Stimulated activated CD4-positive, alpha-beta T cell treated with anti-CD3 and anti-CD28 coated beads, Interleukin-2, amount 100 ng/mL, for 24 hours (primary cell): ENCODE data around the gene ATAD3A.
"Not testable (repeated sequence)": the region's sequence is repeated elsewhere in the genome, so short reads cannot be mapped to it uniquely, and the experiment has no call there.

ENCODE experiments used
- DNase-seq, 2 donors: peaks; one replicate each; pipeline ENCODE4 v3.0.0-alpha.2; 2020

Gene ATAD3A

GRCh38 chr1:1540818-1541628, 29.1 kb downstream of the ATAD3A start:
- DNase-seq: no peak

DNA sequence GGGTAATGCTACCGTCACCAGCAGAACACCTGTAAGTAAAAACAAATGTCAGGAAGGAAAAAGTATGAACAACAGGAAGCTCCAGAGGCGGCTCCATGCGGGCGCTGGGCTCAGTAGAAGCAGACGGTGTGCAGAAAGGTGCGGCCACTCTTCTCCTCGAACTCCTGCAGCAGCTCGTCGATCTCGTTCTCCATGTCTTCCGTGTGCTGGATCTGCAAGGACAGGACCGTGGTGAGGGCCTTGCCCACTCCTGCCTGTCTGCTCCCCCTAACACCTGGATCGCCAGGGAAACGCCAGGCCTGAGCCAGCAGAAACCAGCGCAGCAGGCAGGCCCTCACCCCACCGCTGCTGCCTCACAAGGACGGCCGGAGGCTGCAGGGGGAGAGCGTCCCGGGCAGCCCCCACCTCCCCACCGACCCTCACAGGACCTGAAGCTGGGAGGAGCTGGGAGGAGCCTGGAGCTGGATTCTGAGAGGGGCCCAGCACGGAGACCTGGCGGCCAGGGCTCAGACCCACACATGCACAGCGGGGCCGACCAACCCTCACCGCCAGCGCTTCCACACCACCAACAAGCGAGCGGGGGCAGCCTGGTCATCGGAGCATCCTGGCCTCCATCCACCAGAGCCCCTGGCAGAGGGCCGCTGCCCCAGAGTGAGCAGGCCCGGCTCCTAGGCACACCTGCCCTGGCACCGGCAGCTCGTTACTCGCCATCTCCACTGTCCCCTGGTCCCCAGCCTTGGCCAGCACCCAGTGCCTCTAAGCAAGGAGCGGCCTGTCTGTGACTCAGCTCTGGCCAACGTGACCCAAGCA, 30.2 kb downstream of the ATAD3A start:
- DNase-seq: no peak

- DNase-seq: no peak
Observed at GRCh38 chr1:1542766-1543705, 31.1 kb downstream of the ATAD3A start.

DNA sequence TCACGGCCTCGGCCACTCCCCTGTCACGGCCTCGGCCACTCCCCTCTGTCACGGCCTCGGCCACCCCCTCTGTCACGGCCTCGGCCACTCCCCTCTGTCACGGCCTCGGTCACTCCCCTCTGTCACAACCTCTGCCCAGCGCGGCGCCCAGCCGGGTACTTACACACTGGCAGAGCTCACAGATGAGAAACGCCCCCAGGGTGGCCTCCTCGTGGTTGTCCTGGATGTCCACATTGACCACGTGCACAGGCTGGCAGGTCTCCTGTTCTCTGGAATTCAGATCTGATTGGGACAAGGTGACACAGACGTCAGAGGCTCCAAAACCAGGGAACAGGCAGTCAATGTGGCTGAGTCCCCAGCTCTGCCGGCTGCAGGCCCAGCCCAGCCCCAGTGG, 31.7 kb downstream of the ATAD3A start:
- no peak for DNase-seq

DNA sequence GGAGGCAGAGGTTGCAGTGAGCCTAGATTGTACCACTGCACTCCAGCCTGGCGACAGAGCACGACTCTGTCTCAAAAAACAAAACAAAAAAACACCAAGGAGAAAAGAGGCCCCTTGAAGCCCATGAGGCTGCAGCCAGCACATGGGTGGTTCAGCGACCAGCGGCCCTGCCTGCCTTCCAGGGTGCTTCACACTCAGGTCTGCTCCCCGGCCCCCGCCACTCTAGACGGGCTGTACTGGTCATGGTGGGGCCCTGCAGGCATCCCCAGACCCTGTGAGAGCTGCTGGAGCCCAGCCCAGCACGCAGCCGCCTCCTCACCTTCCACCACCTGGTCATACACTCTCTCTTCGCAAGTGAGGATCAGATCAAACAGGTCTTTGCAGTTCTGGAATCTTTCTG, 32.6 kb downstream of the ATAD3A start:
- DNase-seq: no peak

- no peak for DNase-seq
Observed at GRCh38 chr1:1545946-1546737, 34.2 kb downstream of the ATAD3A start.

GRCh38 chr1:1547011-1547410, 35.0 kb downstream of the ATAD3A start:
- no peak for DNase-seq

DNA sequence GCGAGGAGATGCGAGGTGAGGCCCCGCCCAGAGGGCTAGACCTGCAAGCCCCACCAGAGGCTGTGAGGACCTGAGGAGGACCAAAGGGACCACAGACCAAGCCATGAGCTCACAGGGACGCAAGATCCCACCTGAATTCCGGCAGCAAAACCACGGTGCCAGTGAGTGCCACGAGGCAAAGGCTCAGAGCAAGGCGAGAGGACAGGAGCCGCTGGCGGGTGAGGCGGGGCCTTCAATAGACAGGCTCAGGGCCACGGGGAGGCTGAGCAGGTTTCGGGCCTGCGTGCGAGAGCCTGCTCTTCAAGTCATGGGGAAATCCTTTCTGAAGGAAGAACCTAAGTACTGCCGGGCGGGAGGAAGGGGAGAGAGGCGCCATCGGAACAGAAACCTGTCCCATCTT, 35.5 kb downstream of the ATAD3A start:
- DNase-seq: no peak

GRCh38 chr1:1548591-1548990, 36.6 kb downstream of the ATAD3A start:
- no peak for DNase-seq

DNA sequence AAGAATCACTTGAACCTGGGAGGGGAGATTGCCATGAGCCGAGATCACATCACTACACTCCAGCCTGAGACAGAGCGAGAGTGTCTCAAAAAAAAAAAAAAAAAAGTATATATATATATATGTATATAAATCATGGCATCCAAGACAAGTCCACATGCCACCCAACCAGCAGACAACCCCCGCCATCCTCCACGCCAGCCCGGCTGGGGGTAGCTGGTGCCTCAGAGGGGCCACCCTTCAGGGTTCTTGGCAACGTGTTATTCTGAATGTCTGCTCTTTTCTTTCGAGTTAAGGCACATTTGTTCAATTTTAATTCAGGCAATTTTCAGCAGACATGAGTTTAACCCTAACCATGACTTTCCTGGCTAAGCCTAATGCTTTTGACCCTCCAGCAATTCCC, 38.1 kb downstream of the ATAD3A start:
- no peak for DNase-seq

GRCh38 chr1:1550591-1551432, 38.9 kb downstream of the ATAD3A start:
- DNase-seq: no peak

DNA sequence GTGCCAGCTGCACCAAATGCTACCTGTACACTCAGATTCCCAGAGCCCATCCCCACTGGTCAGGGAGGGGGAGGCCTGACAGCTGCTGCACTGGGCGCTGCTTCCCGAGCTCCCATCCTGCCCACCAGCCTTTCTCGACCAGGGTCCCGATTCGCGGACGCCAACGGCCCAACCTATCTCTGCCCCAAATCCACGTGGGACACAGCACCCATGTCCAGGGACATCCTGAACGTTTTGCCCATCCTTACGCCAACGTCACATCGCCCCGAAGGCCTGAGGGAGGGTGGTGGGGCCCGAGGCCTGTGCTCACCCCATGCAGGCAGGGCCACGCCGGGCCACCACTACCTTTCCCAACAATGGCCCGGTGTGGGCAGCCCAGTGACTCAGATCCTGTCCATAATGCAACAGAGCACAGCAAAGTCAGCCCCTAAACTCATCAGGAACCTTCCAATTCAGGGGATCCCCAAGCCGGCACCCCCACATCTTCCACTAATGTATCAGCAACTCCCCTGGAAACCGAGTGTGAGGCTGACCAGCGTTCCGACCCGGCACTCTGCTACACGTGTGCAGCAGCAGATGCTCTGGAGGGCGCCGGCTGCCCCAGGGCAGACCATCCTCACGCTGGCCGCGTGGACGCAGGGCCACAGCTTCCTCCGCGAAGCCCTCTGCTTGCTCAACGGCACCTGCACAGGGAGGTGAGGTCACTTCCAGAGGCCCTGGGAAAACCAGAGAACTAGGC, 39.7 kb downstream of the ATAD3A start:
- DNase-seq: no peak

DNA sequence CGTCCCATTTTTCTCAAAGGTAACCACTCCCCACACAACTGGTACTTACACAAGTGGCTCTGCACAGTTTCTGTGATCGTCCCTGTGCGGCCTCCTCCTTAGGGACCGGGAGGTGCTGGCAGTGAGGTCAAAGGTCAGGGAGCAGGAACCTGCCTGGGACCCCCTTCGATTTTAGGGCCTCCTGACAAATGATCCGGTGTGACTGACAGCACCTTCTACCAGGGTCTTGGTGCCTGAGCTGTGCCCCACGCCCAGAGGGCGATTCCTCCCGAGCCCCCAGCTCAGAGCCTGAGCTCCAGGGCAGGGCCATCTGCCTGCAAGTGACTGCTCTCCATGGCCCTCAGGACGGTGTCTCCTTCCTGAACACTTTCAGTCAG, 40.3 kb downstream of the ATAD3A start:
- DNase-seq: no peak

DNA sequence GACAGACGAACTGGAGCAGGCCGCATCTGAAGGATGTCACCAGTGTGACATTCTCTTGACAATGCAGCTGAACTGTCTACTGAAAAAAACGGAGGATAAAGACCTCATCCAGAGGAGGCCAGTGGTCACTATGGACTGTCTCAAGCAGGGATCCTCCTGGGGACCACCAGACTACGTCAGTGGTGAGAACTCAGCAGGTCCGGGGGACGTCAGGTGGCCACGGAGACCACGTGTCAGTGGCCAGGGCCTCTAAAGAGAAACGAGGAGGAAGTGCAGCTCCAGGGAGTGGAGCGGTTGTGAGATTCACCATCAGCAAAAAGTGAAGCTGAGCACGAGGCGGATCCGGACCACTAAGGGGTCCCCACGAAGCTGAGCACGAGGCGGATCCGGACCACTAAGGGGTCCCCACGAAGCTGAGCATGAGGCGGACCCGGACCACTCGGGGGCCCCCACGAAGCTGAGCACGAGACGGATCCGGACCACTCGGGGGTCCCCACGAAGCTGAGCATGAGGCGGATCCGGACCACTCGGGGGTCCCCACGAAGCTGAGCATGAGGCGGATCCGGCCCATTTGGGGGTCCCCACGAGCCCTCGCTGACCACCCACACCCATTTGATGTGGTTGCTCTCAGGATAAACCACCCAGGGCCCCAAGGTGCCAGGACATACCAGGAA, 42.0 kb downstream of the ATAD3A start:
- DNase-seq: no peak

DNA sequence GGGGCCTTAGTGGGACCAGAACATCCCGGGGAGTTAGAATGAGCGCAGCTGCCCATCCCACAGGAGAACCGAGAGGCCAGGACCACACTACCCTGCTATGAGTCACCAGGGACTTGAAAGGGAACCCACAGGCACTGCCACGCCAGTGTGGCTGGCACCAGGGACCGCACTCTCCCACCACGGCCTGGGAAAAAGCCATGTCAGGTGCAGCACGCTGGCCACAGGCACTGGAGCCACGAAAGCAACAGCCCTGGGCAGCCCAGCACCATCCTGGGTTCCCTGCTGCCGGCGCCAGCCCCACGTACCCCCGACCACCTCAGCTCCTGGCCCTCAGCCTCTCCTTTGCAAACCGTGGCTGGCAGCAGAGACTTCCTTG, 42.6 kb downstream of the ATAD3A start:
- DNase-seq: no peak

GRCh38 chr1:1554926-1555915, 43.3 kb downstream of the ATAD3A start:
- DNase-seq: no peak

DNA sequence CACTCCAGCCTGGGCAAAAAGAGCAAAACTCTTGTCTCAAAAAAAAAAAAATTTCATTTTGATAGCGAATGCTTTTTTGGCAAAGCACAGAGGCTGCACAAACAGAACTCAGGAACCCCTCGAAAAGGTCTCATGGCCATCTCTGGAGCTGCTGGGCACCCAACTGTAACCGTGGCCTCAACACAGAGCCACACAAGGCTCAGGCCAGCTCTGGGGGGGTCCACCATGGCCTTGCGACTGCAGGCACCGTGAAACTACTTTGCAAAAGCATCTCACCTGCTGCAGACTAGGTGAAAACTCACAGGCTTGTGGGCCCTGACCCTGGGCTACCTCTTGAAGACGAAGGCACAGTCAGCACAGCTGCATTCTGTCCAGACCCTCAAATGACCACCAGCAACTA, 44.5 kb downstream of the ATAD3A start:
- no peak for DNase-seq

GRCh38 chr1:1556961-1557360, 45.0 kb downstream of the ATAD3A start:
- DNase-seq: not testable (repeated sequence)

GRCh38 chr1:1557688-1558087, 45.7 kb downstream of the ATAD3A start:
- DNase-seq: not testable (repeated sequence)
